ENCODE measurements around the gene INPP1.
"Not testable (repeated sequence)": the region's sequence is repeated elsewhere in the genome, so short reads cannot be mapped to it uniquely, and the experiment has no call there.

Gene INPP1, protein sequence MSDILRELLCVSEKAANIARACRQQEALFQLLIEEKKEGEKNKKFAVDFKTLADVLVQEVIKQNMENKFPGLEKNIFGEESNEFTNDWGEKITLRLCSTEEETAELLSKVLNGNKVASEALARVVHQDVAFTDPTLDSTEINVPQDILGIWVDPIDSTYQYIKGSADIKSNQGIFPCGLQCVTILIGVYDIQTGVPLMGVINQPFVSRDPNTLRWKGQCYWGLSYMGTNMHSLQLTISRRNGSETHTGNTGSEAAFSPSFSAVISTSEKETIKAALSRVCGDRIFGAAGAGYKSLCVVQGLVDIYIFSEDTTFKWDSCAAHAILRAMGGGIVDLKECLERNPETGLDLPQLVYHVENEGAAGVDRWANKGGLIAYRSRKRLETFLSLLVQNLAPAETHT

DNA sequence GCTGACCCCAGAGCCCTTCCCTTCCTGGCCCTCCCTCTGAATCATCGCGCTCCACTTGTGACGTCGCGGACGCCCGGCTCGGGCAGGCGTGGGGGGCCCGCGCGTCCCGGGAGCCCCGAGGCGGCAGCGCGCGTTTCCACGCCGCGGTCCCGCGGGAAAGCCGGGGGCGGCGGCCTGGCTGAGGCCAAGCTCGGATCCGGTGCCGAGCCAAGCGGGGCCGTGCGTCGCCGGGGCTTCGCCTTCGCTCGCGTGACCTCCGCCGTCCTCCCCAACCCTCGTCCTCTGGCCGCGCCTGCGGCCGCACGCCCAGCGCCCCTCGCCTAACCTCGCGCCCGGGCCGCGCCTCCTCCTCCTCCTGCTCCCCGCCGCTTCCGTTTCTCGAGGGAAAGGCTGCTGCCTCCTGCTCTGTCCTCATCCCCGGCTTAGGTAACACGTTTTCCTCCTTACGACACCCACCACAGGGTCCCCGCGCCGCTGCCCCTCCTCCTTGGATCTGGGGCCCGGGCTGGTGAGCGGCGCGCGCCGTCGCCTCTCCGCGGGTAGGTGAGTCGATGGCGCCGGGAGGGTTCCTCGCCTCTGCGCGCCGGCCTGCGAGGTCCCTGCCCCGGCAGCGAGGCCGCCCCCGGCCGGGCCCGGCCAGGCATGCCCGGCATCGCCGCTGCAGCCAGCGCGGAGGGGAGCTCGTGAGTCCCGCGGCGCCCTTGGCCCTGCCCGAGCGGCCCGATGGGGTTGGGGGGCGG lies at the start of gene INPP1:
TSS of gene INPP1 (plus strand) at position 54 of the 740 bp plus-strand sequence. CDS start 16,514 bp downstream, outside the sequence.
- peak; percentile 41 for DNase-seq

DNA sequence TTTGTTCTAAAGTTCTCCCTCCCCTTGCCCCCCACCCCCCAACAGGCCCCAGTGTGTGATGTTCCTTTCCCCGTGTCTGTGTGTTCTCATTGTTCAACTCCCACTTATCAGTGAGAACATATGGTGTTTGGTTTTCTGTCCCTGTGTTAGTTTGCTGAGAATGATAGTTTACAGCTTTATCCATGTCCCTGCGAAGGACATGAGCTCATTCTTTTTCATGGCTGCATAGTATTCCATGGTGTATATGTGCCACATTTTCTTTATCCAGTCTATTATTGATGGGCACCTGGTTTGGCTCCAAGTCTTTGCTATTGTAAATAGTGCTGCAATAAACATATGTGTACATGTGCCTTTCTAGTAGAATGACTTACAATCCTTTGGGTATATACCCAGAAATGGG lies 45.5 kb upstream of the INPP1 start:
- DNase-seq = not testable (repeated sequence)

DNA sequence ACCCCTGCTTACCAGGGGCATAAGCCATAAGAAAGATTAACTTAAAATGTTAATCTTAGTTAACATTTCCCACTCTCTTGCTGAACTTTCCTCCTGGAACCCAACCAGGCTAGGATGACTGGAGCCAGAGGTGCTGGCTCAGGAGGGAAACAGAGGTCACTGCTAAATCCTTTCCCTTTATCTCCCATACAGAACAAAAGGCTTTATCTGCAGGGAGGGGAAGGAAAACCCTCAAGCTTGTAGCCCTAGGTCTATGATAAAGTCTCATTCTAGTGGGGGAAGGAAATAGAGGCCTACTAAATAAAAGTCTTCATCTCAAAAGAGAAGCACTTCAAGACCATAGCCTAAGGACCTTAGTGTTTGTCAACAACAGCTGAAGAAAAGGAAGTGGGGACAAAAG lies 42.4 kb upstream of the INPP1 start:
- no peak for DNase-seq

DNA sequence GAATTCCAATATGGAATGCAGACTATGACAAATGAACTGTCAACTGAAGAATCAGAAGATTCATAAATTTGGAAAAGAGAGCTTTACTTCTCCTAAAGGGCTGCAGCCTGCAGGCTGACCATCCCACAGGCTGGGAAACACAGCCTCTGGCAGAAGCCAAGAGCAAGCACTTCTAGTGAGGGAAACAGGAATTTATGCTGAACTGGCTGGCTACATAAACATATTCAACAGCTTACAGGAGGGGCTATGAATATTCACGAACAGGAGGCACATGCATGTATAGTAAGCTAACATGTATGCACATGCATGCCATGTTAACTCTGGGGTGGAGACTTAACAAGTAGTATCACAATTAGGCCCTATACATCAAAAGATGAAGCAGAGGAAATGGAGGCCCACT lies 41.3 kb upstream of the INPP1 start:
- no peak for DNase-seq

DNA sequence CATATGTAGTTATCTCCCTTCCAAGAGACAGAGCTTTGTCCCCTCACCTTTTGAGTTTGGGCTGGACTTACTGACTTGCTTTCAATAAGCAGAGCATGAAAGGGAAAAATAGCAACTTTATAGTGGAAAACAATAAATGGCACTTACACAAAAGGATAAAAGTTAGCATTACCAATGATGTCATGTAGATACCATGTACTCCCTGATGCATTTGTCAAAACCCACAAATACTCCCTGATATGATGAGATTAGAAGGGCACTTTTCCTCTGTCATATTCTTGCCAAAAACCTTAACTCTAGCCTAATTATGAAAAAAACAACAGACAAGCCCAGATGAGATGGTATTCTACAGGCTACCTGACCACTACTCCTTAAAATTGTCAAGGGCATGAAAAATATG lies 39.7 kb upstream of the INPP1 start:
- no peak for DNase-seq

DNA sequence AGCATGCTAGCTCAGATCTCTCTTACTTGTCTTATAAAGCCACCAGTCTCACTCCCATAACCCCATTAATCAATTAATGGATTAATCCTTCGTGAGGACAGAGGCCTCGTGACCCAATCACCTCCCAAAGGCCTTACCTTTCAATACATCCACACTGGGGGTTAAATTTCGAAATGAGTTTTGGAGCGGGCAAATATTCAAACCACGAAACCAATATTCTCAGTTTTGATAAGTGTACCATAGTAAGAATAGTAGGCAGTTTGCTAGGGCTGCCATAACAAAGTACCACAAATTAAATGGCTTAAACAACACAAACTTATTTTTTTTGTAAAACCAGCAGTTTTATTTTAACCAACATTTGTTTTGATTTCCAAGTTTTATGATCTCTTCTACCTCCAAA lies 39.0 kb upstream of the INPP1 start:
- DNase-seq = no peak

DNA sequence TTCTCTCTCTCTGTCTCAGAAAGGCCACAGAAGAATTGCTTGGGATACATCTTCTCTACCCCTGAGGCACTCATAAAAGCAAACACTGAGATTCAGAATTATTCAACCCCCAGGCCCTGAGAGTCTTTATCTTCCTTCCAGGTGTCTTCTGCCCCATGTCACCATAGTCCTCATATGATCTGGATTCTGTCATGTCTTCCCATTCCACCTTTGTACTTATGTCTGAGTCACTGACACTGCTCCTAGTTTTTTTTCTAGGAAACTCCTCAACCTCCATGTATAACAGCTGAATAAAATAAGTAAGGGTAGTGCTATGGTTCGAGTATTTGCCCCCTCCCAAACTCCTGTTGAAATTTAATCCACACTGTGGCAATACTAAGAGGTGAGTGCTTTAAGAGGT lies 35.4 kb upstream of the INPP1 start:
- DNase-seq = no peak

DNA sequence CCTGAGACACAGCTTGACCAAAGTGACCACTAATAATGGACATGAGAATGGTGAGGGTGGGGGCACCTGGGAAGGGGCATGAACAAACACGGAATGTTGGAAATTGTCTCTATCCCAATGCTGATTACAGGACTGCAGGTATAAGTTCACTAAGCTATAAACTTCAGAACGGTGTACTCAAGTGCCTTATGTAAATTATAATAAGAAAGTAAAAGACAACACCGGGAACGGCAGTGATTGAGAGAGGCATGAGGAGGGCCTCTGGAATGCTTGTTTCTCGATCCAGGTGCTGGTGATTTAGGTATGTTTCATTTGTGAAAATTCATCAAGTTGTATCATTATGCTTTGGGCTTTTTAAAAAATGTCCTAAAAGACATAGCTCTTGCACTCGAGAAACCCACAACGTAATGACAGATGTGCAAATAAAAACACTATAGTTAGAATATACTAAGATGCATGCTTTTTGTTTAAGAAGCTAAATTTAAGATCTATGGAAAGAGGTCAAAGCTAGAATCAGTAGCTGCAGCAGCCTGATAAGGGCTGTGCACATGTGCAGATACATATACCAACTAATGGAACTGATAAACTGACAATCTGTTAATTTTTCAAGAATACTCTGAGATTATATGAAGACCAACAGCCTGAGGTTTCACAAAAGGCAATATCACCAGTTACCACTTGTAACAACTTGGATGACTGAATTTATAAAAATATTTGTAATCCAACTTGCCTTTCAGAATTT lies 31.3 kb upstream of the INPP1 start:
- DNase-seq = no peak

DNA sequence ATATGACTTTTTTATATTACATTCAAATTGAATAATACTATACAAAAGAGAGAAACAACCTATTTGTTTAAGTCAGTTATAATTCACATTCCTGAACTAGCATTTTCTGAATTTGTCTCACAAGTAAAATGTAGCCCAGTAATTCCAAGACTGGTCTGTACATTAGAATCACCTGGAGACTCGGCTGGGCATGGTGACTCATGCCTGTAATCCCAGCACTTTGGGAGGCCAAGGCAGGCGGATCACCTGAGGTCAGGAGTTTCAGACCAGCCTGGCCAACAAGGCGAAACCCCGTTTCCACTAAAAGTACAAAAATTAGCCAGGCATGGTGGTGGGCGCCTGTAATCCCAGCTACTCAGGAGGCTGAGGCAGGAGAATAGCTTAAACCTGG lies 30.8 kb upstream of the INPP1 start:
- DNase-seq = not testable (repeated sequence)

DNA sequence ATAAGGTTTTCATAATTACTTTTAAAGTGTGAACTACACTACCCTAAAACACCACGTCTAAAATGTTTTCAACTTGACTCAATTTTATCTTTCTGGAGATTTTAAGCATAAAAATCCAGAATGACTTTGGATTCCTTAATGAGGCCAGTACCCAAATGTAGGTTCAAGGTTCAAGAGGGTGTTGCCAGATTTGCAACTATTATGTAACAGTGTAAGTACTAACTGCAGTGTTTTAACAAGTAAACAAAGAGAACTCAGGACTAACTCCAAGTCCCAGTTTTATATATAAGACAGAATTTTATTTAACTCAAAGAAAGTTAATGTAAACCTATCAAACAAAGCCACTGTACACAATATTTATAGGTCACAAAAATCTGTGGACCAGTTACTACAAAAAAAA lies 29.5 kb upstream of the INPP1 start:
- DNase-seq = no peak

DNA sequence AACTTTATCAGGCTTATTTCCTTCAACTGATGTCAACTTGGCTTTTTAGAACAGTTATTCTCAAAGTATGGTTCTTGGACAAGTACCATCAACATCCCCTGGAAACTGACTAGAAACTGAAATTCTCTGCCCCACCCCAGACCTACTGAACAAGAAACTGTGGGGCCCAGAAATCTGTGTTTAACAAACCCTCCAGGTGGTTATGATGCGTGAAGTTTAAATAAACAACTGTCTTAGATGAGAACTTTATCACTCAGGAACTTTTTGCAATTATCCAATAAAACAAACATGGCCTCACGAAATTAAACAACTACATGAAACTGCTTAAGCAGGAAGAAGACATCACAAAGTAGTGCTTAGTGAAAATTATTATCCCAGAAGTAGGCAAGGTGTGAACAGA lies 28.1 kb upstream of the INPP1 start:
- no peak for DNase-seq

DNA sequence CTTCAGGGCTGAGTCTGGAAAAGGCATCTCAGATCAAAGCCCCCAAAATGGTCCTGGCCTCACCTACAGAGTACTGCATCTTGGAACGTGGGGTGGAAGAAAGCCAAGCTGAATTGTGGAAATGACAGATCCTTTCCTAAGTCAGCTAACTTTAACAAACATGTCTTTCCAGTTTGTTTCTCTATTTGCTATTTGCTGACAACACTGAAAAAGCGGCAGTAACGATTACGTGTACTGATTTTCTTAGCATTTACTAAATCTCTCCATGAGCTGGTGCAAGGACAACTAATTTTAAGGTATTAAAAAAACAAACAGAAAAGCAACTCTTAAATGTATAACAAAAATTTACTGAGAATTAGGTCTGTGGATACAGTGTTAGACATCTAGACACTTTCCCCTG lies 24.9 kb upstream of the INPP1 start:
- DNase-seq = no peak

DNA sequence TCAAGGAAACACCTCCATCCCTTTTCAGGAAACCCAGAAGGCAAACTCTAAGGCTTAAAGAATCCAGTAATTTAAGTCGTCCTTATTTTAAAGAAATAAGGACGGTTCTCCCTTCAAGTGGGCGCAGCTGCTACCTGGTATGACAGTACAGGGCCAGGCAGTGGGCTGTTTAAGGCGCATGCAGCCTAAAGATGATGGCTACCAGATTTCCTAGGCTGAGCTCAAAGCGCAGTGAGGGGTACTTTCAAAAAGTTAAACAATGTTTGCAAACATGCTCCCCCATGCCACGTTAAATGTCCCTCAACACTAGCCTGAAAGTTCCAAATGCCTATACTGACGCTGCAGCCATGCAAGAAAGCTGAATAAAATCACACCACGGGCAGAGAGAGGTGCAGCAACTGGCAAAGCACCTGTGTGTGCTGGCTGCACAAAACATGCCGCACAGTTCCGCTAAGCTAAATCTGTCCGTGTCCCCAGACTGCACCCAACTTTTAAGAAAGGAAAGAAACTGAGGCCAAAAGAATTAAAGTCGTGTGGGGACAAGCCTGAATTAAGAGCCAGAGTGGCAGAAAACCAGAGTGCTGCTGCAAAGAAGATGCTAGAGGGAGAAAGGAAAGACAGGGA lies 24.3 kb upstream of the INPP1 start:
- no peak for DNase-seq

DNA sequence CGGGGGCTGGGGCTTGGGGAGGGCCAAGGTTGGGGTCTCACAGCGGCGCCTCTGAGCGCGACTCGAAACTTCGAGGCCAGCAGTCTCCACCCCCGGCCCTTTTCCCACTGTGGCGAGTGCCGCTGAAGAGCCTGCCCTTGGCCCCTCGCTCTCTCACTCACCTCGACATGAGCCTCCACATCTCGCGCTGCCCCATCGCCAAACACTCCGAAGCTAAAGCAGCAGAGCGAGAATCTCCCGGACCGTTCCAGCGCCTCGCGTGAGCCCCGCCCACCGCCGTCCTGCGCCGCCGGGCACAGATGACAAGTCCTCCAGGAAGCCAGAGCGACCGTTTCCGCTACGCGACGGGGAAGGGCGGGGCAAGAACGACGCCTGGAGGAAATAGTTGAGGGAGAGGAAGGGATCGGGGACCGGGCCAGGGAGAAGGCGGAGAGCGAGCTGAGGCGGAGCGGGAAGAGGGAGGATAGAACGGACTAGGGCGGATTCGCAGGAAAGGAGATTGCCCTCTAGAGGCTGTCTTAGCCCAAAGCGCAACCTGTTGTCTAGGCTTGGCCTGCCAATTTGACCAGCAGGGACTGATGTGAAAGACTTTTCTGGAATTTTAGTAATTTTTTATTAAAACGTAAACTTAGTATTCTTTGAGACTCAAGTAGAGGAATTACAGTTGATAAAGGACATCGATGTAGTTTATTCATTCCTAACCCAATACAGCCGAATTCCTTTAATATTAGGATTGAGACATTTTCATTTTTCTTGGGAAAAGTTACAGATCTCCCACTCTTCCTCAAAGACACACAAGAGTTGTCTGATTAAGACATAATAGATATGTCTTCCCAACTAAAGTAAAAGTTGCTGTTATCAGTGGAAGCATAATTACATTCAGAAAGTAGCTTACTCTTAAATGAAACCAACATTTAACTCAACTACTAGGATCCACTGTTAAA lies 23.6 kb upstream of the INPP1 start, which contains the start of gene HIBCH:
TSS of gene HIBCH (minus strand) at position 272 of the 944 bp plus-strand sequence. CDS start at position 196, 76 bp downstream.
- DNase-seq = peak; percentile 86

DNA sequence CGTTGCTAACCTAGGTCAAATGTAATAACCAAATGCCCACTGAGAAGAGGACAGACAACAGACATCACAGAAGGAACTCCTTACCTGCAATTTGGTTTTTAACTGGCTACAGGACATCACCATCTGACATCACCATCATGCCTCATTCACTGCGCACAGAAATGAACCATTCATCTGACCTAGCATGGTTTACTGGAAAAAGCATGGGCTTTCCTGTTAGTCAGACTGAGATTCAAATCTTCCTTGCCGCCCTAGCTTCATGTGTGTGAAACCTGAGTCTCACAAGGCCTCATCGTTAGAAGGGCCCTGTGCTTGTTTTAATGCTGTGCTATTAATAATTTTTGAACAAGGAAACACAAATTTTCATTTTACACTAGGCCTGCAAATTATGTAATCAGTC lies 22.7 kb upstream of the INPP1 start:
- DNase-seq = no peak

DNA sequence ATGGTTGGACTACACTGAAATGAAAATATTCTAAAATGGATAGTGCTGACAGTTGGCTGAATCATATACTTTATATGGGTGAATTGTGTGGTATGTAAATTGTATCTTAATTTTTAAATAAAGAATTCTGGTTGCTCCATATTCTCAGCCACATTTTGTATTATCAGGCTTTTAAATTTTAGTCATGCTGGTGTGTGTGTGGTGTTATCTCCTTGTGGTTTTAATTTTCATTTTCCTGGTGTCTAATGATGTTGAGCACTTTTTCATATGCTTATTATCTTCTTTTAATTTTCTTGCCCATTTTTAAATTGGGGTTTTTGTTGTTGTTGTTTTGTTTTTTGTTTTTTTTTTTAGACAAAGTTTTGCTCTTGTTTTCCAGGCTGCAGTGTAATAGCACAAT lies 20.0 kb upstream of the INPP1 start:
- DNase-seq = no peak

DNA sequence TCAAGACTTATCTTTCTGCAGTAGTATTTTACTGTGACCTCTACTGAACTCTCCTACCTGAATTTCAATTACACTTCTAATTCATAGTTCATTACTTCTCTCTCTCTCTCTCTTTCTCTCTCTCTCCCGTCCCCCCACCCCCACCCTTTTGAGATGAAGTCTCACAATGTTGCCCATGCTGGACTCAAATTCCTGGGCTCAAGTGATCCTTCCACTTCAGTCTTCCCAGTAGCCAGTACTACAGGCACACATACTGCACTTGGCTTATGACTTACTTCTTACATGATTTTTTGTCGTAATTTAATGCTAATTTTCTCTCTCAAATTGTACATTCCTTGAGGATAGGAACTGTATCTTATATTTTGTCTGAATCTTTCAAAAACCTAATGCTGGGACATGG lies 17.8 kb upstream of the INPP1 start:
- no peak for DNase-seq

DNA sequence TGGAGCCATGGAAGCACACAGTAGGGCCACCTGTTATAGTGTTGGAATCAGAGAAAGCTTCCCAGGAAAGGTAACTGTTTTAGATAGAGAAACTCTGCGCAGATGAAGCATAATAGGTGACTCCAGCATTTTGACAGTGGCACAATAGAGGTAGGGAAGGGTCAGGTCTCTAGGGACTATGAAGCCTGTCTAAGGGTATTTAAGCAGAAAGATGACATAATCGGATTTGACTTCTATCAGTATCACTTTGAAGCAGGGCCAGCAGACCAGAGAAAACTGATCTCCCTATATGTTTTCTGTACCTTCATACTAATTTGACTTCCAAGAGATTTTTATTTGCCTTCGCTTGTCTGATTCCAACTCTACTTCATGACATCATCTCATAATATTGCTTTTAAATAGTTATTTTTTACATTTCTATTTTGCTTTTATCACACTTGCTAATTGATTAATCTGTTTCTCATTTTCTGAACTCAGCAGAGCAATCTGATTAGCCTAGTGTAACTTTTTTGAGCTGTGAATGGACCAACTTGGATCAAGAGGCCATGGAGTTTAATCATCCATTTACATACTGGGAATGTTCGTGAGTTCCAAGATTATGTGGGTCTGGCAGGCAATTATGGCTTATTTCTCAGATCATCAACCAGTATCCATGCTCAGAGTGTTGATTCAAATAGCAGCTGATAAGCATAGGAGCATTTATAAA lies 15.4 kb upstream of the INPP1 start:
- no peak for DNase-seq

DNA sequence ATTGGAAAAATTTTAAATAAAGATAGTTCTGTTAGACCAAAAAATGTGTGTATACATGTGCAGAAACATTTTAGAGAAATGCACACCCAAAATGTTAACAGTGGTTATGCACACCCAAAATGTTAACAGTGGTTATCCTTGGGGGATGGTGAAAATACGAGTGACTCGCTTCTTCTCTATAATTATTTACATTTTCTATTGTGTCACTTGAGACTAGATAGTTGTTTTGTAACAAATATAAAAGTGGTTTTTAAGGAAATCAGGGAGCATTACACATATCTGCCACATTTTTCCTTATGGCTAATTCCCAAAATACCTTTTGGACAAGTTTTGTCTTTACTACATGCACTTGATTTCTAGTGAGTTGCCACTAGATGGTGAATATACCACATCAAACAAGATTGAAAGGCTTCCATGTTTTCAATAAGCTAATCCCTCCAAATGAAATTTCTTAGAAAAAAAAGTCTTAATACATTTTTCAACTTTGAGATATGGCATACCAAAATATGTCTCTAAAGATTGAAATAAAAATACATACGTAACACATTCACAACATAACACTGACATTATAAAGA lies 14.7 kb upstream of the INPP1 start:
- DNase-seq = no peak

DNA sequence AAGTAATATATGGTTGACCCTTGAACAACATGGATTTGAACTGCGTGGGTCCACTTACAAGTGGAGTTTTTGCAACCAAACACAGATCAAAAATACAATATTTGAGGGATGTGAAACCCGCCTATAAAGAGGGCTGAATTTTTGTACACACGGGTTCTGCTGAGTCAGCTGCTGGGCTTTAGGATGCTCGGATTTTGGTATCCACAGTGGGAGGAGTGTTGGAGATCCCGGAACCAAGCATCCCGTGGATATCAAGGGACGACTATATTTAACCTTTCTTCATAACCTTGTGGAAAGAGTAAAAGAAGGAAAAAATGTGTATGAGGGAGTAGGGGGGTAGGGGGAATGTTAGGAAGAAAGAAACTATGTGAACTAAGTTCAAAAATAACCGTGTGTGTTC lies 10.0 kb upstream of the INPP1 start:
- DNase-seq = no peak

DNA sequence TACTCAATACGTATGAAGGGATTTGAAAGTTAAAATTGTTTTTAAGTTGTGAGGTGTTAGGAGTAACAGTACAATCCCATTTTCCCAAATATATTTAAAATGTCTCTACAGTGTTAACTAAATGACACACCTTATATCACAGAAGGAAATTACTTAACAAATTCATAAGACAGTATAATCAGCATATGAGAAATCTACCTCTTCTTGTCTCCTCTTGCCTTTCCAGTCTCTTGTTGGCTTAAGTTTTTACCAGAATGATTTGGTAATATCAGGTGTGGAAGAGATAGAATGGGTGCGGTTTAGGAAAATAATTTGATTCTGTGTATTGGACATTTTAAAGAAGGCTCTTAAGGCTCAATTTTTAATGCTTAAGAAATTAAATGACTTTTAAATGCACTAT lies 9.5 kb upstream of the INPP1 start:
- DNase-seq = no peak
